ENCODE data around the gene ALOX12.

DNA sequence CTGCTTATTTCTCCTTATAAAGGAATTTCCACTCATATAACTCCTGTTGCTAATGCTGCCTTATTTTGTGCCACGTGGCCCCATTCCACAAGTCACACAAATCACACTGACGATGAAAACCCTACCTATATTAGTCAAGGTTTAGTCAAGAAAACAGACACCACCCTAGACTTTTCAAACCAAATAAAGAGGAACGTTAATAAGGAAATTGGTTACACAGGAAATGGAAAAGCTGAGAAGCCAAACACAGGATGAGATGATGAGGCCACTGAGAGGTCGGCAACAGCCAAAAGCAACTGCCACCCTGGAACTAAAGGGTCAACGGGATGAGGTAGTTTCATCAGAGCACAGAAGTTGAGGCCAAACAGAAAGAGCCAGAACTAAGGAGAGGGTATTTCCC, 47.3 kb upstream of the ALOX12 start:
- TF ChIP-seq, protein P1, sequence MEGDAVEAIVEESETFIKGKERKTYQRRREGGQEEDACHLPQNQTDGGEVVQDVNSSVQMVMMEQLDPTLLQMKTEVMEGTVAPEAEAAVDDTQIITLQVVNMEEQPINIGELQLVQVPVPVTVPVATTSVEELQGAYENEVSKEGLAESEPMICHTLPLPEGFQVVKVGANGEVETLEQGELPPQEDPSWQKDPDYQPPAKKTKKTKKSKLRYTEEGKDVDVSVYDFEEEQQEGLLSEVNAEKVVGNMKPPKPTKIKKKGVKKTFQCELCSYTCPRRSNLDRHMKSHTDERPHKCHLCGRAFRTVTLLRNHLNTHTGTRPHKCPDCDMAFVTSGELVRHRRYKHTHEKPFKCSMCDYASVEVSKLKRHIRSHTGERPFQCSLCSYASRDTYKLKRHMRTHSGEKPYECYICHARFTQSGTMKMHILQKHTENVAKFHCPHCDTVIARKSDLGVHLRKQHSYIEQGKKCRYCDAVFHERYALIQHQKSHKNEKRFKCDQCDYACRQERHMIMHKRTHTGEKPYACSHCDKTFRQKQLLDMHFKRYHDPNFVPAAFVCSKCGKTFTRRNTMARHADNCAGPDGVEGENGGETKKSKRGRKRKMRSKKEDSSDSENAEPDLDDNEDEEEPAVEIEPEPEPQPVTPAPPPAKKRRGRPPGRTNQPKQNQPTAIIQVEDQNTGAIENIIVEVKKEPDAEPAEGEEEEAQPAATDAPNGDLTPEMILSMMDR (IDR thresholded peaks at IDR 0.05; ENCODE audit: low read depth, low read length, missing input control) = no peak
- TF ChIP-seq RAD21 (IDR thresholded peaks at IDR 0.05) (no peak), SP1 (IDR thresholded peaks at IDR 0.05) (no peak), YY1 (IDR thresholded peaks at IDR 0.05) (no peak), TAF1 (conservative IDR thresholded peaks at IDR 0.05) (no peak), JUND (IDR thresholded peaks at IDR 0.05) (no peak), FOXA2 (IDR thresholded peaks at IDR 0.05) (no peak), EGR1 (IDR thresholded peaks at IDR 0.05; ENCODE audit: low read depth in 2 of 2) (no peak), FOXA1 (IDR thresholded peaks at IDR 0.05) (no peak), GABPA (IDR thresholded peaks at IDR 0.05 in 1 of 2, conservative IDR thresholded peaks at IDR 0.05 in 1 of 2) (no peak)
- TF ChIP-seq, protein P2, sequence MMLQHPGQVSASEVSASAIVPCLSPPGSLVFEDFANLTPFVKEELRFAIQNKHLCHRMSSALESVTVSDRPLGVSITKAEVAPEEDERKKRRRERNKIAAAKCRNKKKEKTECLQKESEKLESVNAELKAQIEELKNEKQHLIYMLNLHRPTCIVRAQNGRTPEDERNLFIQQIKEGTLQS (IDR thresholded peaks at IDR 0.05) = no peak
- TF ChIP-seq, protein P3, sequence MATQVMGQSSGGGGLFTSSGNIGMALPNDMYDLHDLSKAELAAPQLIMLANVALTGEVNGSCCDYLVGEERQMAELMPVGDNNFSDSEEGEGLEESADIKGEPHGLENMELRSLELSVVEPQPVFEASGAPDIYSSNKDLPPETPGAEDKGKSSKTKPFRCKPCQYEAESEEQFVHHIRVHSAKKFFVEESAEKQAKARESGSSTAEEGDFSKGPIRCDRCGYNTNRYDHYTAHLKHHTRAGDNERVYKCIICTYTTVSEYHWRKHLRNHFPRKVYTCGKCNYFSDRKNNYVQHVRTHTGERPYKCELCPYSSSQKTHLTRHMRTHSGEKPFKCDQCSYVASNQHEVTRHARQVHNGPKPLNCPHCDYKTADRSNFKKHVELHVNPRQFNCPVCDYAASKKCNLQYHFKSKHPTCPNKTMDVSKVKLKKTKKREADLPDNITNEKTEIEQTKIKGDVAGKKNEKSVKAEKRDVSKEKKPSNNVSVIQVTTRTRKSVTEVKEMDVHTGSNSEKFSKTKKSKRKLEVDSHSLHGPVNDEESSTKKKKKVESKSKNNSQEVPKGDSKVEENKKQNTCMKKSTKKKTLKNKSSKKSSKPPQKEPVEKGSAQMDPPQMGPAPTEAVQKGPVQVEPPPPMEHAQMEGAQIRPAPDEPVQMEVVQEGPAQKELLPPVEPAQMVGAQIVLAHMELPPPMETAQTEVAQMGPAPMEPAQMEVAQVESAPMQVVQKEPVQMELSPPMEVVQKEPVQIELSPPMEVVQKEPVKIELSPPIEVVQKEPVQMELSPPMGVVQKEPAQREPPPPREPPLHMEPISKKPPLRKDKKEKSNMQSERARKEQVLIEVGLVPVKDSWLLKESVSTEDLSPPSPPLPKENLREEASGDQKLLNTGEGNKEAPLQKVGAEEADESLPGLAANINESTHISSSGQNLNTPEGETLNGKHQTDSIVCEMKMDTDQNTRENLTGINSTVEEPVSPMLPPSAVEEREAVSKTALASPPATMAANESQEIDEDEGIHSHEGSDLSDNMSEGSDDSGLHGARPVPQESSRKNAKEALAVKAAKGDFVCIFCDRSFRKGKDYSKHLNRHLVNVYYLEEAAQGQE (IDR thresholded peaks at IDR 0.05) = no peak
- TF ChIP-seq, protein P4, sequence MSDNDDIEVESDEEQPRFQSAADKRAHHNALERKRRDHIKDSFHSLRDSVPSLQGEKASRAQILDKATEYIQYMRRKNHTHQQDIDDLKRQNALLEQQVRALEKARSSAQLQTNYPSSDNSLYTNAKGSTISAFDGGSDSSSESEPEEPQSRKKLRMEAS (IDR thresholded peaks at IDR 0.05) = no peak
- TF ChIP-seq, protein P5, sequence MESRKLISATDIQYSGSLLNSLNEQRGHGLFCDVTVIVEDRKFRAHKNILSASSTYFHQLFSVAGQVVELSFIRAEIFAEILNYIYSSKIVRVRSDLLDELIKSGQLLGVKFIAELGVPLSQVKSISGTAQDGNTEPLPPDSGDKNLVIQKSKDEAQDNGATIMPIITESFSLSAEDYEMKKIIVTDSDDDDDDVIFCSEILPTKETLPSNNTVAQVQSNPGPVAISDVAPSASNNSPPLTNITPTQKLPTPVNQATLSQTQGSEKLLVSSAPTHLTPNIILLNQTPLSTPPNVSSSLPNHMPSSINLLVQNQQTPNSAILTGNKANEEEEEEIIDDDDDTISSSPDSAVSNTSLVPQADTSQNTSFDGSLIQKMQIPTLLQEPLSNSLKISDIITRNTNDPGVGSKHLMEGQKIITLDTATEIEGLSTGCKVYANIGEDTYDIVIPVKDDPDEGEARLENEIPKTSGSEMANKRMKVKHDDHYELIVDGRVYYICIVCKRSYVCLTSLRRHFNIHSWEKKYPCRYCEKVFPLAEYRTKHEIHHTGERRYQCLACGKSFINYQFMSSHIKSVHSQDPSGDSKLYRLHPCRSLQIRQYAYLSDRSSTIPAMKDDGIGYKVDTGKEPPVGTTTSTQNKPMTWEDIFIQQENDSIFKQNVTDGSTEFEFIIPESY (IDR thresholded peaks at IDR 0.05) = no peak

All from liver (tissue), 3 donors.